GM21528 (cell line): ENCODE results near the gene GALNT1.

Source experiments
- ATAC-seq: cut with Tn5 transposase; IDR thresholded peaks from one replicate; pipeline ENCODE4 v1.9.1; 2021; ENCODE audit warnings: mild to moderate bottlenecking, moderate library complexity; ENCODE audit not compliant: unreplicated experiment, low FRiP score

Gene GALNT1

GRCh38 chr18:35581898-35582641, 530 bp downstream of the GALNT1 start:
- no peak for ATAC-seq

- no peak for ATAC-seq
These were observed 1.5 kb downstream of the GALNT1 start for GRCh38 chr18:35582899-35583558.

- no peak for ATAC-seq
These were observed 3.2 kb downstream of the GALNT1 start for GRCh38 chr18:35584735-35585134.

- no peak for ATAC-seq
These were observed 4.1 kb downstream of the GALNT1 start for GRCh38 chr18:35585608-35586007.

- no peak for ATAC-seq
These were observed 6.6 kb downstream of the GALNT1 start for GRCh38 chr18:35588122-35588521.

GRCh38 chr18:35588995-35589394, 7.5 kb downstream of the GALNT1 start:
- ATAC-seq: no peak

GRCh38 chr18:35589546-35589945, 8.0 kb downstream of the GALNT1 start:
- ATAC-seq: no peak

GRCh38 chr18:35590935-35591334, 9.4 kb downstream of the GALNT1 start:
- ATAC-seq: no peak

- ATAC-seq: peak; percentile 97
These were observed 10.8 kb downstream of the GALNT1 start for GRCh38 chr18:35592298-35592697.

- no peak for ATAC-seq
These were observed 12.3 kb downstream of the GALNT1 start for GRCh38 chr18:35593859-35594258.

- ATAC-seq: no peak
These were observed 16.2 kb downstream of the GALNT1 start for GRCh38 chr18:35597758-35598157.

- no peak for ATAC-seq
These were observed 20.8 kb downstream of the GALNT1 start for GRCh38 chr18:35602193-35602820.

- ATAC-seq: no peak
These were observed 21.5 kb downstream of the GALNT1 start for GRCh38 chr18:35603008-35603407.

- ATAC-seq: no peak
These were observed 22.0 kb downstream of the GALNT1 start for GRCh38 chr18:35603528-35603927.

GRCh38 chr18:35604369-35604768, 22.8 kb downstream of the GALNT1 start:
- no peak for ATAC-seq

- ATAC-seq: no peak
These were observed 24.3 kb downstream of the GALNT1 start for GRCh38 chr18:35605686-35606417.

GRCh38 chr18:35609236-35609635, 27.7 kb downstream of the GALNT1 start:
- ATAC-seq: no peak

- ATAC-seq: no peak
These were observed 28.5 kb downstream of the GALNT1 start for GRCh38 chr18:35610089-35610488.

GRCh38 chr18:35610724-35611123, 29.2 kb downstream of the GALNT1 start:
- no peak for ATAC-seq

GRCh38 chr18:35611518-35611917, 30.0 kb downstream of the GALNT1 start:
- no peak for ATAC-seq

- peak; percentile 3 for ATAC-seq
These were observed 34.5 kb downstream of the GALNT1 start for GRCh38 chr18:35616074-35616473.
